ENCODE data around the gene PREB. TPM values are rescaled to one million over a fixed set of nuclear protein-coding genes. Genes with fewer than 3 reads are reported as not detected.

PREB gene
- total and polyA plus RNA-seq, 2 of the 13 experiments (the other 11 are each of a cell fraction or from before 2014, with no cell fraction given) = 112 to 192 TPM

DNA sequence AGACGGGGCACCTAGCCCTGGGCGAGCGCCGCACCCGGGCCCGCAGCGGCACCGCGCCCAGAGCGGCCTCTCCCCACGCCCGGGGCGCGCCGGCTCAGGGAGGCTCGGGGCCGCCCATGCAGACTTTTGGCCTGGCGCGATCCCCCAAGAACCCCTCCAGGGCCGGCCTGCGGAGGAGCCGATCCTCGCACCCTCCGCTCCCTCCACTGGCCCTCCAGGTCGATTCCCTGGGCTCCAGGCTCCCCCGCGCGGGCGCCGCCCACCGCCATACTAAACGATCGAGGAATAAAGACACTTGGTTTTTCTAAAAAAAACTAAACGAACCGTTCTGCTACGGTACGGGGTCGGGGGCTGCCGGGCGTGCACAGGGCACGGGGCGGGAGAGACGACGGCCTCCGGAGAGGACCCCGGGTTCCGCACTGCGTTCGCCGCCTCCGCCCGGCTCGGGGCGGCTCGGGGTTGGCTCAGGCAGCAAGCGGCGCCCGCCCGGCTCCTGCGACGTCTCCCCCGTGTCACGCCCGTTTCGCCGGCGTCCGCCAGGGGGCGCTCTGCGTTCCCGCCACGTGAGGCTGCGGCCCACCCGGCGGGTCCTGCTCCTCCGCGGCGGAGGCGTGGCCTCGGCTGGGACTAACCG, 48.2 kb downstream of the PREB start (continued):
- TF ChIP-seq, protein P1, sequence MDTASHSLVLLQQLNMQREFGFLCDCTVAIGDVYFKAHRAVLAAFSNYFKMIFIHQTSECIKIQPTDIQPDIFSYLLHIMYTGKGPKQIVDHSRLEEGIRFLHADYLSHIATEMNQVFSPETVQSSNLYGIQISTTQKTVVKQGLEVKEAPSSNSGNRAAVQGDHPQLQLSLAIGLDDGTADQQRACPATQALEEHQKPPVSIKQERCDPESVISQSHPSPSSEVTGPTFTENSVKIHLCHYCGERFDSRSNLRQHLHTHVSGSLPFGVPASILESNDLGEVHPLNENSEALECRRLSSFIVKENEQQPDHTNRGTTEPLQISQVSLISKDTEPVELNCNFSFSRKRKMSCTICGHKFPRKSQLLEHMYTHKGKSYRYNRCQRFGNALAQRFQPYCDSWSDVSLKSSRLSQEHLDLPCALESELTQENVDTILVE (CRISPR knock-in tag; IDR thresholded peaks at IDR 0.05) = peak; percentile 85; the same call in 1 of the 2 replicates
- TF ChIP-seq, protein P2, sequence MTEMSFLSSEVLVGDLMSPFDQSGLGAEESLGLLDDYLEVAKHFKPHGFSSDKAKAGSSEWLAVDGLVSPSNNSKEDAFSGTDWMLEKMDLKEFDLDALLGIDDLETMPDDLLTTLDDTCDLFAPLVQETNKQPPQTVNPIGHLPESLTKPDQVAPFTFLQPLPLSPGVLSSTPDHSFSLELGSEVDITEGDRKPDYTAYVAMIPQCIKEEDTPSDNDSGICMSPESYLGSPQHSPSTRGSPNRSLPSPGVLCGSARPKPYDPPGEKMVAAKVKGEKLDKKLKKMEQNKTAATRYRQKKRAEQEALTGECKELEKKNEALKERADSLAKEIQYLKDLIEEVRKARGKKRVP (CRISPR knock-in tag; IDR thresholded peaks at IDR 0.05) = peak in 1 of 2 experiments; percentile 66; a peak in 1 of 4 replicates
- TF ChIP-seq ETV5 (CRISPR knock-in tag; IDR thresholded peaks at IDR 0.05; ENCODE audit: borderline replicate concordance) (peak; percentile 68; the same call in 1 of the 2 replicates), NBN (conservative IDR thresholded peaks at IDR 0.05) (no peak), ZNF589 (CRISPR knock-in tag; conservative IDR thresholded peaks at IDR 0.05) (peak; percentile 88), TBP (CRISPR knock-in tag; IDR thresholded peaks at IDR 0.05) (no peak), SIN3A (IDR thresholded peaks at IDR 0.05; ENCODE audit: borderline replicate concordance, low read depth, low read length) (peak; percentile 90), FOXK1 (CRISPR knock-in tag; IDR thresholded peaks at IDR 0.05; ENCODE audit: borderline replicate concordance, low read depth) (peak; percentile 70; the same call in 1 of the 2 replicates), MED13 (CRISPR knock-in tag; IDR thresholded peaks at IDR 0.05) (peak; percentile 90; the same call in 1 of the 2 replicates), ETV6 (CRISPR knock-in tag; conservative IDR thresholded peaks at IDR 0.05) (peak; percentile 87), BHLHE40 (IDR thresholded peaks at IDR 0.05; ENCODE audit: low read length) (peak; percentile 93), RORA (CRISPR knock-in tag; IDR thresholded peaks at IDR 0.05) (no peak), JUNB (CRISPR knock-in tag; IDR thresholded peaks at IDR 0.05; ENCODE audit: borderline replicate concordance) (no peak), AGO1 (IDR thresholded peaks at IDR 0.05; ENCODE audit: low read depth, low read length, poor library complexity, severe bottlenecking) (no peak), STAG1 (CRISPR knock-in tag; IDR thresholded peaks at IDR 0.05) (peak; percentile 74), ZNF766 (CRISPR knock-in tag; IDR thresholded peaks at IDR 0.05; ENCODE audit: borderline replicate concordance) (peak; percentile 39; the same call in 1 of the 2 replicates), PHB2 (IDR thresholded peaks at IDR 0.05; ENCODE audit: partially characterized antibody) (no peak)
- TF ChIP-seq, protein P3, sequence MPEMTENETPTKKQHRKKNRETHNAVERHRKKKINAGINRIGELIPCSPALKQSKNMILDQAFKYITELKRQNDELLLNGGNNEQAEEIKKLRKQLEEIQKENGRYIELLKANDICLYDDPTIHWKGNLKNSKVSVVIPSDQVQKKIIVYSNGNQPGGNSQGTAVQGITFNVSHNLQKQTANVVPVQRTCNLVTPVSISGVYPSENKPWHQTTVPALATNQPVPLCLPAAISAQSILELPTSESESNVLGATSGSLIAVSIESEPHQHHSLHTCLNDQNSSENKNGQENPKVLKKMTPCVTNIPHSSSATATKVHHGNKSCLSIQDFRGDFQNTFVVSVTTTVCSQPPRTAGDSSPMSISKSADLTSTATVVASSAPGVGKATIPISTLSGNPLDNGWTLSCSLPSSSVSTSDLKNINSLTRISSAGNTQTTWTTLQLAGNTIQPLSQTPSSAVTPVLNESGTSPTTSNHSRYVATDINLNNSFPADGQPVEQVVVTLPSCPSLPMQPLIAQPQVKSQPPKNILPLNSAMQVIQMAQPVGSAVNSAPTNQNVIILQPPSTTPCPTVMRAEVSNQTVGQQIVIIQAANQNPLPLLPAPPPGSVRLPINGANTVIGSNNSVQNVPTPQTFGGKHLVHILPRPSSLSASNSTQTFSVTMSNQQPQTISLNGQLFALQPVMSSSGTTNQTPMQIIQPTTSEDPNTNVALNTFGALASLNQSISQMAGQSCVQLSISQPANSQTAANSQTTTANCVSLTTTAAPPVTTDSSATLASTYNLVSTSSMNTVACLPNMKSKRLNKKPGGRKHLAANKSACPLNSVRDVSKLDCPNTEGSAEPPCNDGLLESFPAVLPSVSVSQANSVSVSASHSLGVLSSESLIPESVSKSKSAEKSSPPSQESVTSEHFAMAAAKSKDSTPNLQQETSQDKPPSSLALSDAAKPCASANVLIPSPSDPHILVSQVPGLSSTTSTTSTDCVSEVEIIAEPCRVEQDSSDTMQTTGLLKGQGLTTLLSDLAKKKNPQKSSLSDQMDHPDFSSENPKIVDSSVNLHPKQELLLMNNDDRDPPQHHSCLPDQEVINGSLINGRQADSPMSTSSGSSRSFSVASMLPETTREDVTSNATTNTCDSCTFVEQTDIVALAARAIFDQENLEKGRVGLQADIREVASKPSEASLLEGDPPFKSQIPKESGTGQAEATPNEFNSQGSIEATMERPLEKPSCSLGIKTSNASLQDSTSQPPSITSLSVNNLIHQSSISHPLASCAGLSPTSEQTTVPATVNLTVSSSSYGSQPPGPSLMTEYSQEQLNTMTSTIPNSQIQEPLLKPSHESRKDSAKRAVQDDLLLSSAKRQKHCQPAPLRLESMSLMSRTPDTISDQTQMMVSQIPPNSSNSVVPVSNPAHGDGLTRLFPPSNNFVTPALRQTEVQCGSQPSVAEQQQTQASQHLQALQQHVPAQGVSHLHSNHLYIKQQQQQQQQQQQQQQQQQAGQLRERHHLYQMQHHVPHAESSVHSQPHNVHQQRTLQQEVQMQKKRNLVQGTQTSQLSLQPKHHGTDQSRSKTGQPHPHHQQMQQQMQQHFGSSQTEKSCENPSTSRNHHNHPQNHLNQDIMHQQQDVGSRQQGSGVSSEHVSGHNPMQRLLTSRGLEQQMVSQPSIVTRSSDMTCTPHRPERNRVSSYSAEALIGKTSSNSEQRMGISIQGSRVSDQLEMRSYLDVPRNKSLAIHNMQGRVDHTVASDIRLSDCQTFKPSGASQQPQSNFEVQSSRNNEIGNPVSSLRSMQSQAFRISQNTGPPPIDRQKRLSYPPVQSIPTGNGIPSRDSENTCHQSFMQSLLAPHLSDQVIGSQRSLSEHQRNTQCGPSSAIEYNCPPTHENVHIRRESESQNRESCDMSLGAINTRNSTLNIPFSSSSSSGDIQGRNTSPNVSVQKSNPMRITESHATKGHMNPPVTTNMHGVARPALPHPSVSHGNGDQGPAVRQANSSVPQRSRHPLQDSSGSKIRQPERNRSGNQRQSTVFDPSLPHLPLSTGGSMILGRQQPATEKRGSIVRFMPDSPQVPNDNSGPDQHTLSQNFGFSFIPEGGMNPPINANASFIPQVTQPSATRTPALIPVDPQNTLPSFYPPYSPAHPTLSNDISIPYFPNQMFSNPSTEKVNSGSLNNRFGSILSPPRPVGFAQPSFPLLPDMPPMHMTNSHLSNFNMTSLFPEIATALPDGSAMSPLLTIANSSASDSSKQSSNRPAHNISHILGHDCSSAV (CRISPR knock-in tag; IDR thresholded peaks at IDR 0.05; ENCODE audit: borderline replicate concordance) = no peak
- TF ChIP-seq, protein P4, sequence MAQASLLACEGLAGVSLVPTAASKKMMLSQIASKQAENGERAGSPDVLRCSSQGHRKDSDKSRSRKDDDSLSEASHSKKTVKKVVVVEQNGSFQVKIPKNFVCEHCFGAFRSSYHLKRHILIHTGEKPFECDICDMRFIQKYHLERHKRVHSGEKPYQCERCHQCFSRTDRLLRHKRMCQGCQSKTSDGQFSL (CRISPR knock-in tag; IDR thresholded peaks at IDR 0.05) = 0 out of 2 replicates have a peak, but pooled peaks have one; percentile 25

All from HepG2 (cell line).